Measurements from ENCODE around the gene PTPRK.

GRCh38 chr6:128558021-128558420 lies 37.6 kb upstream of the PTPRK start:
- TF ChIP-seq CTCF (conservative IDR thresholded peaks at IDR 0.05; ENCODE audit: low read depth, low read length) (no peak), EZH2 (IDR thresholded peaks at IDR 0.05; ENCODE audit: low read length, unreplicated experiment) (no peak)

All from PC-3 (cell line).